Middle frontal gyrus (tissue), 1 donor: ENCODE measurements around the gene CDK10.

Experiments used
- DNase-seq: peaks from one replicate; pipeline ENCODE4 v3.0.0-alpha.2; 2015; ENCODE audit warnings: low spot score; ENCODE audit errors: extremely low spot score

The CDK10 gene

GRCh38 chr16:89710709-89711564 is 24.4 kb downstream of the CDK10 start:
- DNase-seq = no peak

GRCh38 chr16:89711601-89712273 is 25.2 kb downstream of the CDK10 start:
- DNase-seq = no peak

GRCh38 chr16:89712274-89712781 is 25.8 kb downstream of the CDK10 start:
- DNase-seq = no peak

- DNase-seq = no peak
Observed at GRCh38 chr16:89716493-89716892, 30.0 kb downstream of the CDK10 start.

- DNase-seq = no peak
Observed at GRCh38 chr16:89716916-89717687, 30.6 kb downstream of the CDK10 start.

GRCh38 chr16:89717688-89718505 is 31.4 kb downstream of the CDK10 start:
- no peak for DNase-seq

- no peak for DNase-seq
Observed at GRCh38 chr16:89720551-89720812, 34.0 kb downstream of the CDK10 start.

GRCh38 chr16:89720813-89721545 is 34.5 kb downstream of the CDK10 start, which contains the start of the genes VPS9D1 and ZNF276:
VPS9D1 (minus strand) TSS chr16:89720898; CDS start chr16:89720861, 37 bp downstream.
ZNF276 (plus strand) TSS chr16:89721537; CDS start chr16:89721641, 104 bp downstream.
- DNase-seq = peak; percentile 61

- no peak for DNase-seq
Observed at GRCh38 chr16:89721546-89722391, 35.3 kb downstream of the CDK10 start.

GRCh38 chr16:89722392-89723278 is 36.1 kb downstream of the CDK10 start:
- no peak for DNase-seq

- DNase-seq = peak; percentile 90
Observed at GRCh38 chr16:89723279-89724250, 37.1 kb downstream of the CDK10 start.

GRCh38 chr16:89727406-89728120 is 41.1 kb downstream of the CDK10 start:
- DNase-seq = no peak

- DNase-seq = no peak
Observed at GRCh38 chr16:89729293-89729692, 42.8 kb downstream of the CDK10 start.

- no peak for DNase-seq
Observed at GRCh38 chr16:89729863-89730593, 43.5 kb downstream of the CDK10 start.

GRCh38 chr16:89730610-89731234 is 44.2 kb downstream of the CDK10 start:
- DNase-seq = no peak
